ENCODE results near the gene MX2.
"Not testable (repeated sequence)": the region's sequence is repeated elsewhere in the genome, so short reads cannot be mapped to it uniquely, and the experiment has no call there.

MX2 gene

GRCh38 chr21:41361786-41362604 is at the start of gene MX2:
TSS of gene MX2 (plus strand) at chr21:41362027. CDS start at chr21:41376907, 14,880 bp downstream.
- DNase-seq (ENCODE audit: low read depth in 2 of 2, low spot score in 1 of 2) = peak; percentile 44 to 47

GRCh38 chr21:41313285-41314164 is 48.3 kb upstream of the MX2 start:
- DNase-seq (ENCODE audit: low read depth in 2 of 2, low spot score in 1 of 2) = not testable (repeated sequence)

- no peak for DNase-seq (ENCODE audit: low read depth in 2 of 2, low spot score in 1 of 2)
Measured at GRCh38 chr21:41315726-41316125, 46.1 kb upstream of the MX2 start.

- no peak for DNase-seq (ENCODE audit: low read depth in 2 of 2, low spot score in 1 of 2)
Measured at GRCh38 chr21:41316200-41317062, 45.4 kb upstream of the MX2 start, which contains the start of gene FAM3B. TSS of gene FAM3B (plus strand) at chr21:41316801. CDS start at chr21:41316880, 79 bp downstream.

- no peak for DNase-seq (ENCODE audit: low read depth in 2 of 2, low spot score in 1 of 2)
Measured at GRCh38 chr21:41317063-41317392, 44.8 kb upstream of the MX2 start.

GRCh38 chr21:41317458-41317857 is 44.4 kb upstream of the MX2 start:
- DNase-seq (ENCODE audit: low read depth in 2 of 2, low spot score in 1 of 2) = no peak

- no peak for DNase-seq (ENCODE audit: low read depth in 2 of 2, low spot score in 1 of 2)
Measured at GRCh38 chr21:41318218-41318617, 43.6 kb upstream of the MX2 start.

- DNase-seq (ENCODE audit: low read depth in 2 of 2, low spot score in 1 of 2) = no peak
Measured at GRCh38 chr21:41319273-41319672, 42.6 kb upstream of the MX2 start.

GRCh38 chr21:41321211-41321907 is 40.5 kb upstream of the MX2 start:
- DNase-seq (ENCODE audit: low read depth in 2 of 2, low spot score in 1 of 2) = no peak

GRCh38 chr21:41321908-41322495 is 39.8 kb upstream of the MX2 start:
- DNase-seq (ENCODE audit: low read depth in 2 of 2, low spot score in 1 of 2) = no peak

GRCh38 chr21:41322496-41323382 is 39.1 kb upstream of the MX2 start:
- DNase-seq (ENCODE audit: low read depth in 2 of 2, low spot score in 1 of 2) = no peak

- DNase-seq (ENCODE audit: low read depth in 2 of 2, low spot score in 1 of 2) = no peak
Measured at GRCh38 chr21:41325138-41325912, 36.5 kb upstream of the MX2 start.

- DNase-seq (ENCODE audit: low read depth in 2 of 2, low spot score in 1 of 2) = no peak
Measured at GRCh38 chr21:41326414-41327080, 35.3 kb upstream of the MX2 start.

- no peak for DNase-seq (ENCODE audit: low read depth in 2 of 2, low spot score in 1 of 2)
Measured at GRCh38 chr21:41327753-41328152, 34.1 kb upstream of the MX2 start.

- no peak for DNase-seq (ENCODE audit: low read depth in 2 of 2, low spot score in 1 of 2)
Measured at GRCh38 chr21:41328660-41329607, 32.9 kb upstream of the MX2 start.

GRCh38 chr21:41333752-41334151 is 28.1 kb upstream of the MX2 start:
- DNase-seq (ENCODE audit: low read depth in 2 of 2, low spot score in 1 of 2) = no peak

- no peak for DNase-seq (ENCODE audit: low read depth in 2 of 2, low spot score in 1 of 2)
Measured at GRCh38 chr21:41337515-41337914, 24.3 kb upstream of the MX2 start.

All from stimulated activated CD8-positive, alpha-beta memory T cell treated with anti-CD3 and anti-CD28 coated beads, Interleukin-4, amount 100 ng/mL, for 4 hours (primary cell).